H1 (cell line): Measurements from ENCODE around the gene P2RY1. TPM values are rescaled to one million over a fixed set of nuclear protein-coding genes. Genes with fewer than 3 reads are reported as not detected.

ENCODE experiments used
- CTCF ChIA-PET: fragments of 300-600 bp; sonication (Branson Sonifier 250); formaldehyde crosslinking; loops from one replicate; lab custom pipeline; 2021; ENCODE audit not compliant: partially characterized antibody; lab: Charles Lee
- POLR2A ChIA-PET: fragments of 300-600 bp; sonication (Branson Sonifier 250); formaldehyde crosslinking; loops from one replicate; lab custom pipeline; 2021; ENCODE audit warnings: inconsistent platforms; ENCODE audit not compliant: partially characterized antibody; lab: Charles Lee
- DNase-seq, 2 experiments: peaks; one replicate each; pipeline versions ENCODE4 v3.0.0 to v3.0.0-alpha.2; 2010 to 2022; ENCODE audit warnings: low spot score in 2 of 2, low read depth in 1 of 2, mixed read lengths in 1 of 2
- FAIRE-seq: peaks from 2 replicates; lab custom pipeline; 2011; peaks lifted over from hg19 to GRCh38; lab: Jason Lieb, UNC
- H2AFZ ChIP-seq: 2 replicates; pipeline ENCODE4 v1.8.1; 2012; ENCODE audit warnings: low read length, inconsistent platforms
- H2AK5ac ChIP-seq: 2 replicates; pipeline ENCODE4 v1.6.1; 2013; ENCODE audit warnings: low read depth, low read length
- H2BK120ac ChIP-seq: replicated peaks from 2 replicates; pipeline ENCODE3; 2013; ENCODE audit warnings: low read depth, low read length, inconsistent platforms
- H2BK12ac ChIP-seq: 2 replicates; pipeline ENCODE4 v1.6.1; 2013; ENCODE audit warnings: low read depth, low read length
- H2BK15ac ChIP-seq: 2 replicates; pipeline ENCODE4 v1.6.1; 2013; ENCODE audit warnings: low read length
- H2BK20ac ChIP-seq: 2 replicates; pipeline ENCODE4 v1.6.1; 2013; ENCODE audit warnings: low read length
- H2BK5ac ChIP-seq: 2 replicates; pipeline ENCODE4 v1.6.1; 2013; ENCODE audit warnings: low read depth, low read length
- H3K14ac ChIP-seq: 2 replicates; pipeline ENCODE4 v1.6.1; 2013; ENCODE audit warnings: inconsistent platforms; ENCODE audit not compliant: insufficient read length
- H3K18ac ChIP-seq: 2 replicates; pipeline ENCODE4 v1.6.1; 2013; ENCODE audit warnings: low read length; ENCODE audit errors: extremely low read depth
- H3K23ac ChIP-seq: 2 replicates; pipeline ENCODE4 v1.6.1; 2013; ENCODE audit warnings: inconsistent platforms; ENCODE audit not compliant: insufficient read length
- H3K23me2 ChIP-seq: 2 replicates; pipeline ENCODE4 v1.6.1; 2013; ENCODE audit warnings: low read depth, low read length
- H3K27ac ChIP-seq: 2 replicates; pipeline ENCODE4 v1.6.1; 2011; ENCODE audit warnings: low read depth, low read length, inconsistent platforms
- H3K27me3 ChIP-seq, 4 experiments: replicated peaks in 1 of 4; 1 replicate in 1 of 4; 2 replicates in 3 of 4; pipeline versions ENCODE4 v1.6.1 to v1.8.1; 2011 to 2013; ENCODE audit warnings: low read length in 3 of 4, mild to moderate bottlenecking in 3 of 4, inconsistent platforms in 2 of 4, mixed read lengths in 2 of 4, moderate library complexity in 1 of 4; ENCODE audit not compliant: control insufficient read depth in 3 of 4, insufficient read depth in 3 of 4; ENCODE audit errors: extremely low read depth in 1 of 4
- H3K36me3 ChIP-seq, 4 experiments: 2 replicates each; pipeline versions ENCODE4 v1.6.1 to v1.8.1; 2011 to 2013; ENCODE audit warnings: mild to moderate bottlenecking in 4 of 4, low read length in 3 of 4, moderate library complexity in 2 of 4, control low read depth in 1 of 4, inconsistent platforms in 1 of 4; ENCODE audit not compliant: insufficient read depth in 4 of 4, control insufficient read depth in 2 of 4
- H3K4ac ChIP-seq: replicated peaks from 2 replicates; pipeline ENCODE3; 2013; ENCODE audit warnings: low read length, low read depth, mixed read lengths, inconsistent platforms; ENCODE audit not compliant: insufficient read length
- H3K4me1 ChIP-seq, 4 experiments: replicated peaks in 1 of 4; 1 replicate in 1 of 4; 2 replicates in 3 of 4; pipeline versions ENCODE4 v1.6.1 to v1.8.1; 2011 to 2013; ENCODE audit warnings: low read length in 3 of 4, inconsistent platforms in 2 of 4, mixed read lengths in 1 of 4; ENCODE audit not compliant: insufficient read depth in 4 of 4, control insufficient read depth in 3 of 4
- H3K4me2 ChIP-seq, 2 experiments: 2 replicates each; pipeline versions ENCODE4 v1.6.1 to v1.8.1; 2011 to 2013; ENCODE audit warnings: low read depth in 2 of 2, low read length in 2 of 2, control low read depth in 1 of 2, inconsistent platforms in 1 of 2, mild to moderate bottlenecking in 1 of 2; ENCODE audit not compliant: insufficient read depth in 1 of 2
- H3K4me3 ChIP-seq, 4 experiments: fragments of 200-600, 300-600 bp in 1 of 4; sonication (generic), shearing (Covaris generic), sonication (Bioruptor Twin) in 1 of 4; 2 replicates each; pipeline versions ENCODE4 v1.5.1 to v1.8.1; 2011 to 2016; ENCODE audit warnings: low read length in 4 of 4, low read depth in 3 of 4, control low read depth in 2 of 4, inconsistent platforms in 2 of 4, mild to moderate bottlenecking in 2 of 4, mixed read lengths in 1 of 4, moderate library complexity in 1 of 4; ENCODE audit not compliant: insufficient read depth in 2 of 4; ENCODE audit errors: extremely low read depth in 1 of 4
- H3K56ac ChIP-seq: replicated peaks from 2 replicates; pipeline ENCODE3; 2013; ENCODE audit warnings: low read depth, mild to moderate bottlenecking, mixed read lengths, low read length, inconsistent platforms; ENCODE audit not compliant: insufficient read length
- H3K79me1 ChIP-seq: 2 replicates; pipeline ENCODE4 v1.6.1; 2013; ENCODE audit warnings: low read depth, low read length, control low read depth
- H3K79me2 ChIP-seq, 2 experiments: 2 replicates each; pipeline versions ENCODE4 v1.6.1 to v1.8.1; 2012 to 2013; ENCODE audit warnings: low read length in 2 of 2, mild to moderate bottlenecking in 2 of 2, inconsistent platforms in 1 of 2; ENCODE audit not compliant: insufficient read depth in 2 of 2, control insufficient read depth in 1 of 2
- H3K9ac ChIP-seq, 4 experiments: replicated peaks in 1 of 4; 1 replicate in 1 of 4; 2 replicates in 3 of 4; pipeline versions ENCODE4 v1.6.1 to v1.8.1; 2011 to 2013; ENCODE audit warnings: low read depth in 3 of 4, low read length in 3 of 4, control low read depth in 2 of 4, mild to moderate bottlenecking in 2 of 4, moderate library complexity in 2 of 4, inconsistent platforms in 1 of 4; ENCODE audit errors: extremely low read depth in 1 of 4
- H3K9me3 ChIP-seq, 2 experiments: 2 replicates each; pipeline versions ENCODE4 v1.6.1 to v1.8.1; 2012 to 2013; ENCODE audit warnings: mild to moderate bottlenecking in 2 of 2, moderate library complexity in 2 of 2, control low read depth in 1 of 2, inconsistent platforms in 1 of 2, low read depth in 1 of 2, low read length in 1 of 2, mixed read lengths in 1 of 2; ENCODE audit not compliant: insufficient read depth in 2 of 2
- H4K20me1 ChIP-seq, 2 experiments: replicated peaks in 1 of 2; 2 replicates each; pipeline versions ENCODE3 to v1.8.1; 2011 to 2013; ENCODE audit warnings: inconsistent platforms in 2 of 2, low read length in 2 of 2, mild to moderate bottlenecking in 1 of 2; ENCODE audit not compliant: insufficient read depth in 2 of 2, control insufficient read depth in 1 of 2
- H4K5ac ChIP-seq: 2 replicates; pipeline ENCODE4 v1.6.1; 2013; ENCODE audit warnings: low read length, low read depth, mixed read lengths, inconsistent platforms; ENCODE audit not compliant: insufficient read length
- H4K8ac ChIP-seq: 2 replicates; pipeline ENCODE4 v1.8.0; 2013; ENCODE audit warnings: mild to moderate bottlenecking, moderate library complexity, low read length, inconsistent platforms; ENCODE audit not compliant: insufficient read depth; ENCODE audit errors: extremely low read depth
- H4K91ac ChIP-seq: replicated peaks from 2 replicates; pipeline ENCODE3; 2013; ENCODE audit warnings: low read length, mixed read lengths, inconsistent platforms; ENCODE audit not compliant: insufficient read length
- ASH2L ChIP-seq: fragments of 200-600, 300-600 bp; sonication (generic); IDR thresholded peaks from one replicate; pipeline ENCODE4 v1.7.1; 2017; ENCODE audit warnings: low read length
- BRCA1 ChIP-seq: IDR thresholded peaks from 2 replicates; pipeline ENCODE4 v1.6.1; 2012; ENCODE audit warnings: low read depth, low read length, improper control_type of control experiment
- CBX5 ChIP-seq: fragments of 300-800, 300-1000 bp; sonication (generic); IDR thresholded peaks from 2 replicates; pipeline ENCODE4 v1.7.1; 2016; ENCODE audit warnings: antibody characterized with exemption, low read length, low read depth
- CEBPB ChIP-seq: IDR thresholded peaks from 2 replicates; pipeline ENCODE4 v1.6.1; 2012; ENCODE audit warnings: low read depth, low read length
- GTF2F1 ChIP-seq: IDR thresholded peaks from 2 replicates; pipeline ENCODE4 v1.6.1; 2012; ENCODE audit warnings: low read depth, low read length, improper control_type of control experiment, borderline replicate concordance
- JUN ChIP-seq: IDR thresholded peaks from 2 replicates; pipeline ENCODE4 v1.6.1; 2011; ENCODE audit warnings: low read depth, mild to moderate bottlenecking, improper control_type of control experiment, low read length
- KDM4A ChIP-seq: IDR thresholded peaks from one replicate; pipeline ENCODE4 v1.7.1; 2012; ENCODE audit warnings: low read depth, mild to moderate bottlenecking, moderate library complexity, low read length, inconsistent platforms; ENCODE audit not compliant: severe bottlenecking
- KDM5A ChIP-seq: fragments of 200-600 bp; IDR thresholded peaks from 2 replicates; pipeline ENCODE4 v1.7.1; 2012; ENCODE audit warnings: mild to moderate bottlenecking, low read length, inconsistent platforms, mixed read lengths
- NANOG ChIP-seq: IDR thresholded peaks from 2 replicates; pipeline ENCODE4 v1.6.1; 2011; ENCODE audit warnings: low read length, low read depth, mild to moderate bottlenecking, inconsistent platforms; ENCODE audit not compliant: insufficient read depth, poor library complexity, severe bottlenecking
- RBBP5 ChIP-seq: IDR thresholded peaks from 2 replicates; pipeline ENCODE4 v1.7.1; 2012; ENCODE audit warnings: low read depth, mild to moderate bottlenecking, inconsistent platforms, low read length, moderate library complexity, borderline replicate concordance
- SIRT6 ChIP-seq: IDR thresholded peaks from one replicate; pipeline ENCODE4 v1.7.1; 2012; ENCODE audit warnings: low read length, inconsistent platforms
- SIX5 ChIP-seq: IDR thresholded peaks from 2 replicates; pipeline ENCODE4 v1.6.1; 2011; ENCODE audit warnings: mild to moderate bottlenecking, low read depth, low read length
- SP1 ChIP-seq: IDR thresholded peaks from 2 replicates; pipeline ENCODE4 v1.6.1; 2011; ENCODE audit warnings: low read depth, low read length
- SUZ12 ChIP-seq: fragments of 200-600 bp; sonication (generic); IDR thresholded peaks from 2 replicates; pipeline ENCODE4 v1.6.1; 2012; ENCODE audit warnings: mild to moderate bottlenecking, inconsistent platforms, low read length, moderate library complexity, mixed read lengths
- TAF7 ChIP-seq: optimal IDR thresholded peaks from 2 replicates; pipeline ENCODE3; 2011; ENCODE audit warnings: low read depth, mild to moderate bottlenecking, inconsistent platforms, low read length, moderate library complexity, borderline replicate concordance
- TBP ChIP-seq: IDR thresholded peaks from 2 replicates; pipeline ENCODE4 v1.6.1; 2011; ENCODE audit warnings: low read depth, low read length, improper control_type of control experiment
- polyA plus RNA-seq, 7 experiments: library from polyadenylated mRNA; depleted of rRNA in 3 of 7; stranded (reverse) in 5 of 7; unstranded in 2 of 7; fragments of >200 nt in 5 of 7; fragments of 200-250 nt in 2 of 7; gene quantifications; 1 replicate in 5 of 7; 2 replicates in 1 of 7; 4 replicates in 1 of 7; pipeline versions ENCODE4 v1.2.1 to v1.2.3, GENCODE V29; 2011 to 2013; ENCODE audit warnings: missing spikeins in 2 of 7, mixed read lengths in 2 of 7
- total RNA-seq: library from RNA; stranded (reverse); fragmentation: NEBNext Ultra II Directional; extraction: Animal tissue kit (Norgen Biotek cat#: 25700); gene quantifications from 2 replicates; pipeline ENCODE4 v1.2.1, GENCODE V29; 2021
- TF ChIP-seq, protein P1 (sequence below): IDR thresholded peaks from 2 replicates; pipeline ENCODE4 v1.6.1; 2011; ENCODE audit warnings: low read depth, mild to moderate bottlenecking, low read length; ENCODE audit not compliant: insufficient read depth

The P2RY1 gene
- total and polyA plus RNA-seq, 2 of the 8 experiments (the other 6 are each of a cell fraction or from before 2014, with no cell fraction given): 6.5 to 28.3 TPM

DNA sequence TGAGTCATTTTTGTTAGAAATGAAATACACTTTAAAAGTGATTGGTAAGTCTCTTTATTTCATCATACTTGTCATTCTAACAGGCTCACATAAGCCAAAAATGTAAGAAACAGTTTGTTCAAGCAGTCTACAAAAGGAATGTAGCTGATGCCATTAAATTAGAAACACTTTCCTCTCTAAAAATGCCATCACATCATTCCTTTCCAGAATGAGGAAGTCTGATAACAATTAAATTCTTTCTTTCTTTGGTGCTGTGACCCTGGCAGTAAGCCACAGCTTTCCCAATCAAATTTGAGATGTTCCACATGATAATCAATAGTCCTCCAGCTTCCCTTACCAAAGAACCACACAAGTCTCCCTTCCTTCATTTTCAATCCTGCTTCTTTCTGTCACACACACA lies 9.4 kb upstream of the P2RY1 start:
- Histone ChIP-seq H3K4me3 (no peak overlapping the region), H2BK120ac (no peak overlapping the region), H3K9me3 (no peaks in the 10 kb centered on the region), H3K4me1 (no peaks in the 10 kb centered on the region), H3K18ac (no peak overlapping the region), H3K79me2 (no peaks in the 10 kb centered on the region), H3K4me2 (no peak overlapping the region), H3K14ac (no peak overlapping the region), H4K91ac (no peak overlapping the region), H4K20me1 (no peaks in the 10 kb centered on the region), H3K36me3 (no peaks in the 10 kb centered on the region), H3K79me1 (no peaks in the 10 kb centered on the region), H2BK15ac (no peak overlapping the region), H3K23me2 (no peaks in the 10 kb centered on the region), H2BK12ac (no peak overlapping the region), H3K9ac (no peak overlapping the region), H3K27ac (no peak overlapping the region), H2BK20ac (no peak overlapping the region), H4K5ac (no peak overlapping the region), H3K4ac (no peak overlapping the region), H3K27me3 (no peaks in the 10 kb centered on the region), H3K23ac (no peak overlapping the region), H2AK5ac (no peak overlapping the region), H2AFZ (no peak overlapping the region), H3K56ac (no peak overlapping the region), H2BK5ac (no peak overlapping the region), H4K8ac (no peak overlapping the region)
- FAIRE-seq (no peak), DNase-seq (no peak)
- ChIA-PET POLR2A (no interaction called here), CTCF (interaction anchor here (1.2 kb wide), 1 partner anchor 13 kb away, joined by 3 read pairs; no protein-coding TSS in a partner anchor)
- no peak for TF ChIP-seq SIX5
- no peak for TF ChIP-seq JUN
- no peak for TF ChIP-seq CEBPB
- TF ChIP-seq BRCA1: no peak
- no peak for TF ChIP-seq NANOG
- TF ChIP-seq SIRT6: no peak
- no peak for TF ChIP-seq KDM5A
- TF ChIP-seq SUZ12: no peak
- TF ChIP-seq SP1: no peak
- no peak for TF ChIP-seq KDM4A
- TF ChIP-seq TBP: no peak
- TF ChIP-seq, protein P1, sequence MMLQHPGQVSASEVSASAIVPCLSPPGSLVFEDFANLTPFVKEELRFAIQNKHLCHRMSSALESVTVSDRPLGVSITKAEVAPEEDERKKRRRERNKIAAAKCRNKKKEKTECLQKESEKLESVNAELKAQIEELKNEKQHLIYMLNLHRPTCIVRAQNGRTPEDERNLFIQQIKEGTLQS: no peak
- no peak for TF ChIP-seq RBBP5
- no peak for TF ChIP-seq TAF7
- TF ChIP-seq GTF2F1: no peak
- no peak for TF ChIP-seq CBX5
- no peak for TF ChIP-seq ASH2L
